GM18867 (cell line): ENCODE measurements around the gene CPEB1.

Experiments
- ATAC-seq: cut with Tn5 transposase; IDR thresholded peaks from one replicate; pipeline ENCODE4 v1.9.1; 2021; ENCODE audit warnings: mild to moderate bottlenecking, moderate library complexity; ENCODE audit not compliant: unreplicated experiment

CPEB1 gene

DNA sequence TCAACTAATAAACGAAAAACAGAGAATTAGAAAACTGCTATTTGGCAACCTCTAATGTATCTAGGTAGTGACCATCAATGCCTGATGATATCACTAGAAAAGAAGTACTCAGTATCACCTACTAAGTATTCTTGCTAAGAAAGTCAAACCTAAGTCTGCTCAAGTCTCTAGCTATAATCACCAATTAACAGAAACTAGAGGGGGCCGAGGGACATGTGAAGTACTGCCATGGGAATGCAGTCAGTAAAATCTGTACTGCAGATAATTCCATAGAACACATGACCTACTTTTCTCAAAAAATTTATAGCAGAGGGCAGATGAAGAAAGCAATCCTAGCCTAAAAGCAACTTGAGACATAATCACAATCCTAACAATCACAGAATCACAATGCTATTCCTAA is 51.4 kb downstream of the CPEB1 start:
- no peak for ATAC-seq

DNA sequence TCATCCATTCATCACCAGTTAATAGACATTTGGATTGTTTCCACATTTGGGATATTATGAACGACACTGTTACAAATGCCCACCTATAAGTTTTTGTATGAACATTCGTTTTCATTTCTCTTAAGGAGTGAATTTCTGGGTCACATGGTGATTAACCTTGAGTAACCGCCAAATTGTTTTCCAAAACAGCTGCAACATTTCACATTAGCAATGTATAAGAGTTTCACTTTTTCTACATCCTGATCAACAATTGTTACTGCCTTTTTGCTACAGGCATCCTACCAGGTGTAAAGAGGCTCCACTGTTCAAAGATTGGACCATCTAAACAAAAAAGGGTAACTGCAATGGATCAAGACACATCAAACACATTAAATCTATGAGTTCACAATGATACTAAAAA is 52.0 kb downstream of the CPEB1 start:
- ATAC-seq, result no peak

DNA sequence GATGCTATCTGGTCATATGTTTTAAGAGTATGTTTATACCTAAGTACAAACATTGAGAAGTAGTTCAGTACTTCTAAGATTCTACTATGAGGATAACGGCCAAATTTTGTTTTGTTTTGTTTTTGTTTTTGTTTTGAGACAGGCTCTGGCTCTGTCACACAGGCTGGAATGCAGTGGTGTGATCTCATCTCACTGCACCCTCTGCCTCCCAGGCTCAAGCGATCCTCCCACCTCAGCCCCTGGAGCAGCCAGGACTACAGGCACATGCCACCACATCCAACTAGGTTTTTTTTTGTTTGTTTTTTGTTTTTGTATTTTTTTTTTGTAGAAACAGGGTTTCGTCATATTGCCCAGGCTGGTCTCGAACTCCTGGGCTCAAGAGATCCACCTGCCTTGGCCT is 59.4 kb downstream of the CPEB1 start:
- no peak for ATAC-seq

DNA sequence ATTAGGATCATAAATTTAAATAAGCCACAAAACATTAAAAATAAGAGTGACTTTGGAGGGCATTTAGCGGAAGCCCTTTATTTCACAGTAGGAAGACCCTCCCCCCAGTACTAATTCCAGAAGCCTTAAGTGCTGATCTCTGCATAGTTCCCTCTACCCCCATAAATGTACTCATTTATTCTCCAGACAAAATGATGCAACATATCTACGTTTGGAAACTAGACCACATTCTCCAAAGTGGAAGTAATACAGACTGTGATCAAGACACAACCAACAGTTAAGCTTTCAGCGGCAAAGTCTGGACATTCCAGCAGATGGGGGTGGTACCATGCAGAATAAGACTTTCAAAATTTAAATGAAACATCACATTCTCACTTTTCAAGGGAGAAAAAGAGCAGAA is 62.1 kb downstream of the CPEB1 start:
- no peak for ATAC-seq

DNA sequence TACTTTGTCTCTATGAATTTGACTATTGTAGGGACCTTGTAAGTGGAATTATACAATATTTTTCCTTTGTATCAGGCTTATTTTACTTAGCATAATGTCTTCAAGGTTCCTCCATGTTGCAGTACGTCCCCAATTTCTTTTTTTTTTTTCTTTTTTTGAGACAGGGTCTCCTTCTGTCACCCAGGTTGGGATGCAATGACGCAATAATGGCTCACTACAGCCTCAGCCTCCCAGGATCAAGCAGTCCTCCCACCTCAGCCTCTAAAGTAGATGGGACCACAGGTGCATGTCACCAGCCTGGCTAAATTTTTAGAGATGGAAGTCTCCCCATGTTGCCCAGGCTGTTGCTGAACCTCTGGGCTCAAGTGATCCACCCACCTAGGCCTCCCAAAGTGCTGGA is 66.5 kb downstream of the CPEB1 start:
- no peak for ATAC-seq

DNA sequence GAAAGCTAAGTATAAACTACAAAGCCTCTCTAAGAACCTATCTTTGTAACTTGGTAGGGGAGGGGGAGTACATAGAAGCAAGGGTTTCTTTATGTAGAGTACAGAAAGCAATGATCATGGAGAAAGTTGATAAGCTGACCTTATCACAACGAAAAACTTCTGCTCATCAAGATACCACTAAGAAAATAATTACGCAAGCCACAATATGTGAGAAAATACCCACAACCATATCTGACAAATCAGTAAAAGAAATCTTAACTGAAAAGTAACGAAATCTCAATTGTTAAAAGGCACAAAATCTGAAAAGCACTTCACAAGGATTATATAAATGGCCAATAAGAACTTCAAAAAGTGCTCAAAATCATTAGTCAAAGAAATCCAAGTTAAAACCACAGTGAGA is 71.8 kb downstream of the CPEB1 start:
- no peak for ATAC-seq

DNA sequence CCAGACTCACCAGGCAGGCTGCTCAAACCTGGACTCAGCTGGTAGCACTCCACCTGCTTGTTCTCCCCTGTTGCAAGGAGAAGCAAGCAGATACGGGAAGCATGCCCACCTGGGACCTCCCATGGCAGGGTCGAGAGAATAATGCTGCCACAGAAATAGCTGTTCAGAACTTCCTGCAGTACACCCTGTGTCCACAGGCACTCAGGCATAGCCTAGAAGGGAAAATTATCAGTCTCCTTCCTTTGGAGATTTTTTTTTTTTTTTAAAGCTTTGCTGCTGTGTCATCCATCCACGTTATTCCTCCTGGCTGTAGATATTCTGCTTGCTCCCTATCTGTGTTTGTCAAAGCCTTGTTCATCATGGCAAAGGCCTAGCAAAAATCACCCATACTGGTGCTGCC is 74.2 kb downstream of the CPEB1 start:
- no peak for ATAC-seq

DNA sequence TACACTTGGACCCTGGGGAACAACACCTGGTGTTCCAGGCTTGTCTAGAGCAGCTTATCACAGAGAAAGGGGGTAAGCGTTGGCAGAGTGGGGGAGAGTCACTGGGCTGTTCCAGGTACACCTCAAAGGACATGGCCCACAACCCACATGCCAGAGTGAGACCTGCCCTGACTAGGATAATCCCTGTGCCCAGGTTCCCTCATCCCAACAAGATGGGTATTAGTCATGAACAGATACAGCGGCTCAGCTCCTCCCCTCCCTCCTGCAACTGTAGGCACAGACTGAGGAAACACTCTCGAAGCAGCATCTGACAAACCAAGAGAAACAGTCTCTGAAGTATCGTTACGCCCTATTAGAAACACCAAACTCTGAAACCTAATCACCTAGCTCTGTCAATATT is 74.9 kb downstream of the CPEB1 start:
- no peak for ATAC-seq

DNA sequence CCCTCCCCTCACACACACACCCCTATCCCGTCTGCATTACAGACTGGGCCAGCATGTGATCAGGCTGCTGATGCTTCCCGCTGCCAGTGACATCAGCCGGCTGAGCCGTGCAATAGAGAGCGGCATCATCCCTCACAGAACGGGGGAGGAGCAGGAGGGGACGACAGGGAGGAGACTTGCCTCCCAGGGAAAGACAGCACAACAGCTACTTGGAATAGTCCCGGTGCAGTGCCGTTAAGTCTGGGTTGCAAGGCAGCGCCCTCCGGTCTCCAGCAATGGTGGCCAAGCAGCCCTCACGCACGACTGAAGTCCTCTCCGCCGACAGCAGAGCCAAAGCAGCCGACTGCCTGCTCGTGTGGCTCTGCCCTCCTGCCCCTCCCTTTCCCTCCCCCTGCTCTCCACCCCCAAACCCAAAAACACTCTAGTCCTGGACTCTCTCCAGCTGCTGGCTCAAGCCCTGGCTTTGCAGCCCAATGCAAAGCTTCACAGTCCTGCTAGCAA is 75.4 kb downstream of the CPEB1 start:
- no peak for ATAC-seq

DNA sequence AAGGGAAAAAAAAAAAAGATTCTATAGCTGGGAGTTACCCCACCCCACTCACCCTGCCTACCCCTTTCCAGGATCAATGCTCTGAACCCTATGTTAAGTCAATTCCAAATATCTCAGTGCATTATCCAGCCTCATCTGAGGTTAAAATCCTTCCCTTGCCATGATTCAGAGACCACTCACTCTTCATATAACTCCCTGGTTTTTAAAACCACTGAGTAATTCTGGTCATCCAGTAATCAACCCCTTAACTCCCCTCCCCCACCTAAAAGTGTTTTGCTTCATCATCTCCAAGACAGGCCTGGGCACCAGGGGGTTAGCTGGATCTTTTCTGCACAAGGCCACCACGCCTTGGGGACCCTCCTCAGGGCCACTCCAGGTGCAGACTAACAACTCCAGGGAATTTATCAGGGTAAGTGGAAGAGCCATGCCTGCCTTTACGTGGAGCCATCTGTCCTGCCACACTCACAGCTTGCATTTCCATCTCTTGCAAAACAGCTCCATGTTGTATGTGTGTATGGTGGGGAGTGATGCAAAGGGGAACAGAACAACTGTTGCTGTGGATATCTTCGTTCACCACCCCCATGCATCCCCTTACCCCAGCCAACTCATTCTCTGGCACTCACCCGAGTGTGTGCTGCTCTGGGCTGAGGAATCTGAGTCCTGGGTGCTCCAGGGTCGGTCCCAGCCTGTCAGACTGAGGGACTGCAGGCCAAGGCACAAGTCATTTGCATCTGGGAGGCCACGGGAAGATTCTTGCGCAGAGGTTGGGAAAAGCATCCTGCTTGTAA is 76.2 kb downstream of the CPEB1 start:
- no peak for ATAC-seq

DNA sequence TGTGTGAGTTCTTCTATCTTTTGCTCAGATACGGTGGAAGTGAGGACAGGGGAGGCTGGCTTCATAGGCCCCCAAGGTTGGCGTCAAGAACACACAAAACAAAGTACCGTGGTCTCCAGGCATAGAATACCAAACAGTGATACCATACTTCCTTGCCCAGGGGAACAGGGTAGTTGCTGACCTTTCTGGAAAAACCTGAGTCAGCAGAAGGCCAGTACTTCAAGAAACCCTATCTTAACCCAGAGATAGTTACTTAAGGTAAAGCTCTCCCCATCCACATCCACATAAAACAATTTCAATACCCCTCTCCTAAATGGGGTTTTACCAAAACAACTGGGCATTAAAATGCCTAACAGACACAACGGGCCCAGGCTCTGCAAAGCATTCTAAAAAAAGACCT is 77.3 kb downstream of the CPEB1 start:
- ATAC-seq, result no peak

DNA sequence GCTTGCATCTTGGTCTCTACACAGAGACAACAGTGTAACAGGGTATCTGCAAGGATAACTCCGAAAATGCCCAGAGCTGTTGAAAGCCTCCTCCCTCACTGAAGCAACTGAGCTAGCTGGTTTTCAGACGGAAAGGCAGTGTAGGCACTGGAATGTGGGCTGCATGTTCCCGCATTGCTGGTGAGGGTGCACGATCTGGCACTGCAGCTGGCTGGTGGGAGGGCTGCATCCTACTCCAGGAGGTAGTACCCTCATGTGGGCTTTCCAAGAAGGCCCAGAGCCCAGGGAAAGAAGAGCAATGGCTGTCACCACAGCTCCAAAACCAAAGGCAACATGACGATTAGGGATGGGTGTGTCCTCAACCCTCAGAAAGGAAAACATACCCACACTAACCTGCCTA is 78.2 kb downstream of the CPEB1 start:
- no peak for ATAC-seq

DNA sequence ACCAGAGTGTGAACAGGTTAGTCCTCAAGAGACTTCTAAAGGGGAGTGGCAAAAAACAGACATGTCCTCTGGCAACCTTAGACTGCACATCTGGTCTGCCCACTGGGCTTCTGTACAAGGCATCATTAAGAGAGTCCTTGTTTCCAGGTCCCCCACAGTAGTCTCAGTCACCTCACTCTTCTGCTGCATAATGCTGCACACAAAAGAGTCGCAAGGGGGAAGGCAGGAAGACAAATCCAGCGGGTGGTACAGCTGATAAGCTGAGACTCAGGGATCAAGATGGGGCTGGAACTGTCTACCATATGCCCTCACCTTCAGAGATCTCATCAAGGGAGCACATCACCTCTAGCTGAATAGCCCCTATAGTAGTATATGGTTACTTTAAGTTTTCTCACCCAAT is 79.5 kb downstream of the CPEB1 start:
- ATAC-seq, result no peak

DNA sequence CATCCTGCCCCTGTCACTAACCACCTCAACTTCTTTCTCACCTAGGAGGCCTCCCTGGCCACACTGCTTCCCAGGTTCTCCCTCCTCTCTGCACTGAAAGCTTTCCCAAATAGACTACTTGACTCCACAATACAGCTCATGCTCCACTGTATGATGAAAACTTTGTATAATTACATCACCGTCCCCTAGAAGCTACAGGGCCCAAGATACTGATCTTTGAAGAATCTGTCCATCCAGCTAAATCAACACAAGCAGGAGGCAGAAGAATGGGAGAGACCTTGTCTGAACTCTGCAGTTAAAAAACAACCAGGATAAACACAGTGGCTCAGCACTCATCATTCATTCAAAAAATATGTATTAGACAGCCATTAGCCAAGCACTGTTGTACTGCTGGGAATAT is 80.5 kb downstream of the CPEB1 start:
- ATAC-seq, result no peak

DNA sequence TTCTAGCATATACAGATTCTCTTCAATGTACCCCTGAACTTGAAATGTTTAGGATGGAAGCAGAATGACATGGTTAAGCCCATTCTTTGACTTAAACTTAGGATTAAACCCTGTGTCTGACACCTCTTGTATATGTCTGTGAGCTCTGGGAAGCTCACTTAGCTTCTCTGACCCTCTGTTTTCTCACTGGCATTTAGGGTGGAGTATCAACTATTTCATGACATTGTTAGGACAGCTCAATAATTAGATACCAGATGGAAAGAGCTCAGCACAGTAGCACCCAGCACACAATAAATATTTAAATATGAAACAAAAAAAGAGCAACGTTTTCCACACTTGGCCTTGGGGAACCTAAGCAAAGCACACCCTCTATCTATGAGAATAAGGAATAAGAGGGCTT is 88.7 kb downstream of the CPEB1 start:
- no peak for ATAC-seq

DNA sequence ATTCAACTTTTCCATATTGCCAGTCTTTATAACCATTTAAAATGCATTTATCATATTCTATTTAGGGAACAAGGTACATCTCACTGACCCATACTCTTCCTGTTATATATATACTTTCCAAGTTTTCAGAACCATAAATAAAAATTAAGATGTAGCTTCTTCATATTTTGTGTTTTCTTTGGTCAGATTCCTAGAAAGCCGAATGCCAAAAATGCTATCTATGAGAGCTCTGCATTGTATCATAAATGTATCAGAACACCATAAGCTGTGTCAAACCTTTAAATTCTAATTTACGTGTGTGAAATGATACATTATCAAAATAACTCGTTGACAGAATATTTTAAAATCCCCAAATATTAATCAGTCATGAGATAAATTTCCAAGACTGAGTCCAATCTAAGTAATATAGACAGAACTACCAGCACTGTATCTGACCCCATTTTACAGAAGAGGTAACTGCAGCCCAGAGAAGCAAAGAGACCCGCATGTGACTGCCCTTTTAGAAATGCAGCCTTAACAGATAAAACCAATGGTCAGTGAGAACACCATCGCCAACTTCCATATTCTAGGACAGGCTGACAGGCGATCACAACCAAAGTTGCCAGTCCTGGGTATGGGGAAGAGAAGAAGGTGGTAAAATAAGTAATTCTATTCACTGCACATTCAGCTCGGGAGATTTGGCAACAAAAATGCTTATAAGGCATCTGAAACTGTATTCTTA is 90.7 kb downstream of the CPEB1 start:
- no peak for ATAC-seq

DNA sequence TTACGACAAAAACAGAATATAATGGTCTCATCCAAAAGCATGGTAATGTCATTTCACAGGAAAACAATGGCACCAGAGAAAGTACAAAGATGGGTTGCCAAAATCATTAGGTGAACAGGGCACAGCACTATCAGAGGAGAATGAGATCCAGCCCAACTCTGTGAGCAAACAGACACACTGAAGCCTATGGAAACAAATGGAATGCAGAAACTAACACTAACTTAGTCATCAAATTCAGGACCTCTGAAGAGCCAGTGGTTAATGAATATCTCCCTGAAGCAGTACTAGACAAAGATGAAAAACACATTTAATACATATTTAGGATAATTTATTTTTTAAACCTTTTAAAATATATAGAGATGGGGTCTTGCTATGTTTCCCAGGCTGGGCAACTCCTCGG is 92.3 kb downstream of the CPEB1 start:
- ATAC-seq, result no peak

DNA sequence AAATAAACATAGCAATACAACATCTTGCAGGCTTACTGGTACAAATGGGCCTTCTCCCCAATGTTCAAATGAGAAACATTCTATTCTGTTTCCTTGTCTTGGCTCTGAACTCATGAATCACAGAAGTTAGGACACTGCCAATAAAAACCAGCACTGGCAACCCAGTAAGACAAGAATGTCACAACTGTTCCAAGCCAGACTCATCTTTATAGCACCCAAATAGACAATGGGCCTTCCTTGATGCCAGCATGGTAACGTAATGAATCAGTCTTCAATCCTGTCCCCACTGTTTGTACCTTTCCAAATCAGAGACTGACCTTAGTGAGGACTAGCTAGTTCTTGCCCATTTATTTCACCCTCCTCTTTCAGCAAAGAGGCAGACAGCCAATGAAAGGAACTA is 92.8 kb downstream of the CPEB1 start:
- no peak for ATAC-seq

DNA sequence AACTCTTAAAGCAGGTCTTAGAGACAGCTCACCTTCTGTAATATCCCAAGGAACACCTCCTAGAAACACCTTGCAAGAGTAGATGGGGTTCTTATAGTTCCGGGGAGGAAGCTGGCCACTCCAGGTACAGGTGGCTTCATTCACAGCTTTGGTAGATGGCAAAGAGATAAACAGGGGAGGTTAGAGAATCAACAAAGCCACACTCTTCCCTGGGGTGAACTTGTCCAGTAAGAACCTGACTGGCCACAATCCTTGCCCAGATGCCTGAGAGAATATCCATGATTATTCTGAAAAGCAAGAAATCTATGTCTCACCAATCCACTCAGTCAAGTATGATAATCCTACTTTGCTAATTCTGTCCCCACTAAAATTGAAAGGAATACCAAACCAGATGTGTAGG is 93.3 kb downstream of the CPEB1 start:
- no peak for ATAC-seq

DNA sequence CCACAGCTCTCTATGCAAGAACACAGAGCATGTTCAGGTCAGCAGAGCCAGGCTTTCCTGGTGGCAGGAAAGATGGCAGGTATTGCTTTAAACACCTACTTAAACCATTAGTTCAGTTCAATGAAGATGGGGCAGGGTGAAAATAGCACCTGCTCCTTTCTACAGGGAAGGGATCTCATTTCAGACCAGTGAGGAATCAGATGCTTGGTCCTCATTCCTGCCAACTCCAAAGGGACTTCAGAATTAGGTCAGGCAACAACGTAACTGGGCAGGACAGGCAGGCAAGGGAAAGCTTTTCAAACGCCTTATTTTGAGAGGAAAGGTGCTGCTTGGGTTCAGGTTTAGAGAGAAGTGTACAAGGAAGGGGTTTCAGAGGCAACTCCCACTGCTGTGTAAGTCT is 94.3 kb downstream of the CPEB1 start:
- no peak for ATAC-seq

DNA sequence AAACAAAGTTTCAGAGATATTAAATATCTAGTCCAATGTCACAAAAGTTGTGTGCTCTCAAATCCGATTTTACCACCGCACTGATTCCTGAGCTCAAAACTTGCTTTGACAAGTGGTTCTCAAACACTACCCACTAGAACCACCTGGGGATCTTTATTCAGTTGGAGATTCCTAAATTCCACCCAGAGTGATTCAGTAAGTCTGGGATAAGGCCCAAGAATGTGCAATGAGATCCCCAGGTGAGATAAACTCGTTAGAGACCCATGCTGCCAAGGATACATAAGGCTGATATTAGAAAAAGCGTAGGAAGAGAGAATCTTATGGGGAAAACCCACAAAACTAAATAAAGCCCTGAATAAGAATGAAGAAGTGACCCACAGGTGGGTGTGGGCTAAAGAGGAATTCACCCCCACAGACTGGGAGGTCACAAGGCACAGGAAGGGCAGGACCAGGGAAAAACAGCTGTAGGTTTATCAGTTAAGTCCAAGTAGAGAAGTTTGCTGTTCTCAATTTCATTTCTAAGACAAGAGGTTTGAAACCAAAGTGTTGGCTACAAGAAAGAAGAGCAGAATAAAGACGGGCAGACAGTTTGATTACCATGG is 95.4 kb downstream of the CPEB1 start:
- no peak for ATAC-seq

DNA sequence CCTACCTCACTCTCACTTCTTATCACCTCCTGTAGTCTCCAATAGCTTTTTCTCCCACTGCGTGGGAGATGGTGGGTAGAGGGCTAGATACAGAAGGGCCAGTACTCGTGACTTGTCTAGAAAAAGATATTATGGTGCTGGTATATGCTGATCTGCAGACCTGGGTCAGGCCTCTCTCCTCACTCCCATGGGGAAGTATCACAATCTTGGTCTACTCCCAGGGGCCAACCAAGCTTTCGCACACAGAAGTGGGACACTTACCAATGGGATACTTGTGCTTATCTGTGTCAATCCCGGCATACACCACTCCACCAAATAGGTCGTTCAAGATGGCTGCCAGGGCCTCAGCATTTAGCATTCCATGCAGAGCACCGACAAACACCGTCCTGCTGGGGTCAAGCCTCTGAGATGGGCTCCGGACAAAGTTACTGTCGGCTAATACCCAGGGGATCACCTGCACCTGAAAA is 97.9 kb downstream of the CPEB1 start:
- ATAC-seq, result no peak
